ENCODE measurements around the gene SH3RF1.
"Not testable (repeated sequence)": the region's sequence is repeated elsewhere in the genome, so short reads cannot be mapped to it uniquely, and the experiment has no call there.

SH3RF1 gene

GRCh38 chr4:169201222-169202144 is 69.3 kb downstream of the SH3RF1 start:
- H3K4me3 ChIP-seq (ENCODE audit: low read depth, low read length): no peak overlapping the region
- DNase-seq (ENCODE audit: low read depth): no peak
- TF ChIP-seq CTCF (IDR thresholded peaks at IDR 0.05; ENCODE audit: low read depth, low read length) (no peak), MYC (IDR thresholded peaks at IDR 0.05; ENCODE audit: low read depth, low read length) (no peak), MAX (IDR thresholded peaks at IDR 0.05; ENCODE audit: low read depth, low read length) (no peak), POLR2A (IDR thresholded peaks at IDR 0.05; ENCODE audit: extremely low read depth, insufficient read length) (no peak)

GRCh38 chr4:169200361-169201030 is 70.3 kb downstream of the SH3RF1 start:
- TF ChIP-seq POLR2A (IDR thresholded peaks at IDR 0.05; ENCODE audit: extremely low read depth, insufficient read length): no peak
- no peak for TF ChIP-seq CTCF (IDR thresholded peaks at IDR 0.05; ENCODE audit: low read depth, low read length)
- TF ChIP-seq MYC (IDR thresholded peaks at IDR 0.05; ENCODE audit: low read depth, low read length): no peak
- no peak for TF ChIP-seq MAX (IDR thresholded peaks at IDR 0.05; ENCODE audit: low read depth, low read length)
- no peak overlapping the region for H3K4me3 ChIP-seq (ENCODE audit: low read depth, low read length)
- no peak for DNase-seq (ENCODE audit: low read depth)

GRCh38 chr4:169199184-169199583 is 71.6 kb downstream of the SH3RF1 start:
- H3K4me3 ChIP-seq (ENCODE audit: low read depth, low read length): no peak overlapping the region
- TF ChIP-seq POLR2A (IDR thresholded peaks at IDR 0.05; ENCODE audit: extremely low read depth, insufficient read length) (no peak), CTCF (IDR thresholded peaks at IDR 0.05; ENCODE audit: low read depth, low read length) (no peak), MYC (IDR thresholded peaks at IDR 0.05; ENCODE audit: low read depth, low read length) (no peak), MAX (IDR thresholded peaks at IDR 0.05; ENCODE audit: low read depth, low read length) (no peak)
- no peak for DNase-seq (ENCODE audit: low read depth)

GRCh38 chr4:169198167-169198566 is 72.6 kb downstream of the SH3RF1 start:
- H3K4me3 ChIP-seq (ENCODE audit: low read depth, low read length): no peak overlapping the region
- TF ChIP-seq MYC (IDR thresholded peaks at IDR 0.05; ENCODE audit: low read depth, low read length) (no peak), CTCF (IDR thresholded peaks at IDR 0.05; ENCODE audit: low read depth, low read length) (no peak), POLR2A (IDR thresholded peaks at IDR 0.05; ENCODE audit: extremely low read depth, insufficient read length) (no peak), MAX (IDR thresholded peaks at IDR 0.05; ENCODE audit: low read depth, low read length) (no peak)
- no peak for DNase-seq (ENCODE audit: low read depth)

- not testable (repeated sequence) for H3K4me3 ChIP-seq (ENCODE audit: low read depth, low read length); DNase-seq (ENCODE audit: low read depth)
Measured at GRCh38 chr4:169197206-169197605, 73.5 kb downstream of the SH3RF1 start.

- no peak for TF ChIP-seq MYC (IDR thresholded peaks at IDR 0.05; ENCODE audit: low read depth, low read length)
- no peak for TF ChIP-seq POLR2A (IDR thresholded peaks at IDR 0.05; ENCODE audit: extremely low read depth, insufficient read length)
- no peak for TF ChIP-seq CTCF (IDR thresholded peaks at IDR 0.05; ENCODE audit: low read depth, low read length)
- no peak for TF ChIP-seq MAX (IDR thresholded peaks at IDR 0.05; ENCODE audit: low read depth, low read length)
- H3K4me3 ChIP-seq (ENCODE audit: low read depth, low read length): no peak overlapping the region
- no peak for DNase-seq (ENCODE audit: low read depth)
Measured at GRCh38 chr4:169195032-169195431, 75.7 kb downstream of the SH3RF1 start.

- not testable (repeated sequence) for H3K4me3 ChIP-seq (ENCODE audit: low read depth, low read length); DNase-seq (ENCODE audit: low read depth)
Measured at GRCh38 chr4:169189968-169190367, 80.8 kb downstream of the SH3RF1 start.

All from NB4 (cell line).